ENCODE measurements around the gene ANKRD63.

Gene ANKRD63

GRCh38 chr15:40286061-40286532 is 3.2 kb upstream of the ANKRD63 start:
- H3K9me3 ChIP-seq, result no peaks in the 10 kb centered on the region
- no peaks in the 10 kb centered on the region for H3K36me3 ChIP-seq
- H3K4me3 ChIP-seq (ENCODE audit: low read depth, low read length), result no peak overlapping the region
- DNase-seq, result no peak
- TF ChIP-seq, protein P1, sequence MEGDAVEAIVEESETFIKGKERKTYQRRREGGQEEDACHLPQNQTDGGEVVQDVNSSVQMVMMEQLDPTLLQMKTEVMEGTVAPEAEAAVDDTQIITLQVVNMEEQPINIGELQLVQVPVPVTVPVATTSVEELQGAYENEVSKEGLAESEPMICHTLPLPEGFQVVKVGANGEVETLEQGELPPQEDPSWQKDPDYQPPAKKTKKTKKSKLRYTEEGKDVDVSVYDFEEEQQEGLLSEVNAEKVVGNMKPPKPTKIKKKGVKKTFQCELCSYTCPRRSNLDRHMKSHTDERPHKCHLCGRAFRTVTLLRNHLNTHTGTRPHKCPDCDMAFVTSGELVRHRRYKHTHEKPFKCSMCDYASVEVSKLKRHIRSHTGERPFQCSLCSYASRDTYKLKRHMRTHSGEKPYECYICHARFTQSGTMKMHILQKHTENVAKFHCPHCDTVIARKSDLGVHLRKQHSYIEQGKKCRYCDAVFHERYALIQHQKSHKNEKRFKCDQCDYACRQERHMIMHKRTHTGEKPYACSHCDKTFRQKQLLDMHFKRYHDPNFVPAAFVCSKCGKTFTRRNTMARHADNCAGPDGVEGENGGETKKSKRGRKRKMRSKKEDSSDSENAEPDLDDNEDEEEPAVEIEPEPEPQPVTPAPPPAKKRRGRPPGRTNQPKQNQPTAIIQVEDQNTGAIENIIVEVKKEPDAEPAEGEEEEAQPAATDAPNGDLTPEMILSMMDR (IDR thresholded peaks at IDR 0.05; ENCODE audit: low read depth, low read length), result no peak
- H3K27me3 ChIP-seq, result peaks cover 21% of the 10 kb centered on the region
- no peaks in the 10 kb centered on the region; the same call in none of the 2 replicates for H3K4me1 ChIP-seq

GRCh38 chr15:40285554-40286011 is 2.7 kb upstream of the ANKRD63 start:
- Histone ChIP-seq H3K4me3 (ENCODE audit: low read depth, low read length) (no peak overlapping the region), H3K9me3 (no peaks in the 10 kb centered on the region), H3K4me1 (no peaks in the 10 kb centered on the region; the same call in none of the 2 replicates), H3K36me3 (no peaks in the 10 kb centered on the region), H3K27me3 (peaks cover 21% of the 10 kb centered on the region)
- DNase-seq, result no peak
- TF ChIP-seq, protein P1 (IDR thresholded peaks at IDR 0.05; ENCODE audit: low read depth, low read length), result no peak

- TF ChIP-seq, protein P1 (IDR thresholded peaks at IDR 0.05; ENCODE audit: low read depth, low read length), result no peak
- H3K4me3 ChIP-seq (ENCODE audit: low read depth, low read length), result no peak overlapping the region
- H3K4me1 ChIP-seq, result no peaks in the 10 kb centered on the region; the same call in none of the 2 replicates
- H3K9me3 ChIP-seq, result no peaks in the 10 kb centered on the region
- H3K36me3 ChIP-seq, result no peaks in the 10 kb centered on the region
- DNase-seq, result no peak
- H3K27me3 ChIP-seq, result peaks cover 21% of the 10 kb centered on the region
Observed at GRCh38 chr15:40285151-40285550, 2.3 kb upstream of the ANKRD63 start.

DNA sequence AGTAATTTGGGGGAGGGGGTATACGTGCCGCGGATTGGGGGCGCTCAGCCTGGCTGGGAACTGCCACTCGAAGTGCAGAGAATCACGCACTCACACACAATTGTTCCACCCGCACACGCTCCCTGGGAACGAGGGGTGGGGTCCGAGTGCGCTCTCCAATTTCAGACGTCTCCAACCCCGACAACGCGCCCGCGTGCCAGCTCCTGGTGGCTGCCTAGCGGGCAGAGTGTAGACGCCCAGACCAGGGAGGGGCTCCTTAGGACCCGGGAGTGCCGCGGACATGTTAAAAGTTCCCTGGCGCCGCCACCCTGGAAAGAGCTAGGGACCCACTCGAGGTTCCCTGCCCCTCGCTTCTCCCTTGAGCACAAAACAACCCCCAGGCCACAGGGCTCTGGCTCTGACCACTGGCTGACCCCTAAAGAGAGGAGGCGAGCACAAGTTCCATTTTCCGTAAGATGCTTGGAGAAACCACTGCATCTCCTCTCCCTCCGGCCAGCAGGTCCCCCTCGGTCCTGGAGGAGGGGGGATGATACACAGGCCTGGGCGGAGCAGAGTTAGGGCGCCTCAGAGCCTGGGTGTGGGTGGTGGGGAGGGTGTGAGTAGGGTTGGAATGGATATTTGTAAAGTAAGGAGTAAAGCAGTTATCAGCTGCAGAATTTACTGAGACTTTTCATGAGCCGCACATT is 894 bp upstream of the ANKRD63 start:
- Histone ChIP-seq H3K27me3 (peaks cover 21% of the 10 kb centered on the region), H3K36me3 (no peaks in the 10 kb centered on the region), H3K4me1 (no peaks in the 10 kb centered on the region; the same call in none of the 2 replicates), H3K4me3 (ENCODE audit: low read depth, low read length) (no peak overlapping the region), H3K9me3 (no peaks in the 10 kb centered on the region)
- TF ChIP-seq, protein P1 (IDR thresholded peaks at IDR 0.05; ENCODE audit: low read depth, low read length), result no peak
- DNase-seq, result no peak

- Histone ChIP-seq H3K4me1 (peaks cover 2% of the 10 kb centered on the region), H3K4me3 (ENCODE audit: low read depth, low read length) (peak overlapping the region; percentile 58), H3K36me3 (no peaks in the 10 kb centered on the region), H3K9me3 (no peaks in the 10 kb centered on the region), H3K27me3 (peaks cover 21% of the 10 kb centered on the region)
- TF ChIP-seq, protein P1 (IDR thresholded peaks at IDR 0.05; ENCODE audit: low read depth, low read length), result peak; percentile 37
- DNase-seq, result peak; percentile 62
Observed at GRCh38 chr15:40282147-40282868, 556 bp downstream of the ANKRD63 start.

DNA sequence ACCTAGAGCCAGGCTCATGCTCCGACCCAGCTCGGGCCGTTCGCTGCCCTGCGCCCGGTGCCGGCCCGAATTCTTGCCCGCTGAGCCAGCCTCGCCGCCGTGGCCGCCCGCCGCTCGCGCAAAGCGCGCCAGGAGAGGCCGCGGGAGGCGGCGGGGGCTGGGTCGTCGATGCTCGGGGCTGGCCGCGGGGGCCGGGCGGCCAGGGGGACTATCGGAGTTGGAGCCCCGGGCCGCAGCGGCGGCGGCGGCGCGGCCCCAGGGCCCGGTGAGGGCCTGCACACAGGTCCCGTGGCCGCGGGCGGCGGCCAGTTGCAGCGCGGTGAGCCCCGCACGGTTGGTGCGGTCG is 1.1 kb downstream of the ANKRD63 start:
- Histone ChIP-seq H3K4me3 (ENCODE audit: low read depth, low read length) (peak overlapping the region; percentile 58), H3K36me3 (no peaks in the 10 kb centered on the region), H3K27me3 (peaks cover 21% of the 10 kb centered on the region), H3K9me3 (no peaks in the 10 kb centered on the region), H3K4me1 (peaks cover 7% of the 10 kb centered on the region)
- no peak for DNase-seq
- TF ChIP-seq, protein P1 (IDR thresholded peaks at IDR 0.05; ENCODE audit: low read depth, low read length), result no peak

Measured in BE2C (cell line).